Subcutaneous adipose tissue (tissue), 4 donors: ENCODE results near the gene MMP14. TPM values are rescaled to one million over a fixed set of nuclear protein-coding genes. Genes with fewer than 3 reads are reported as not detected.

ENCODE experiments used
- total RNA-seq, 4 donors: library from RNA; depleted of rRNA; stranded (reverse); fragments of >200 nt; gene quantifications; one replicate each; pipeline ENCODE4 v1.1.0, GENCODE V29; 2016
- TF ChIP-seq, protein P1 (sequence below): fragments of 450-650 bp; IDR thresholded peaks from one replicate; pipeline ENCODE4 v1.5.1; 2016; ENCODE audit warnings: low read depth, mild to moderate bottlenecking, control low read depth, antibody characterized with exemption, moderate library complexity

The MMP14 gene
- total RNA-seq, 4 donors from 2014 or later: 134 to 284 (median 217) TPM

GRCh38 chr14:22850944-22851764 is 14.8 kb downstream of the MMP14 start:
- TF ChIP-seq, protein P1, sequence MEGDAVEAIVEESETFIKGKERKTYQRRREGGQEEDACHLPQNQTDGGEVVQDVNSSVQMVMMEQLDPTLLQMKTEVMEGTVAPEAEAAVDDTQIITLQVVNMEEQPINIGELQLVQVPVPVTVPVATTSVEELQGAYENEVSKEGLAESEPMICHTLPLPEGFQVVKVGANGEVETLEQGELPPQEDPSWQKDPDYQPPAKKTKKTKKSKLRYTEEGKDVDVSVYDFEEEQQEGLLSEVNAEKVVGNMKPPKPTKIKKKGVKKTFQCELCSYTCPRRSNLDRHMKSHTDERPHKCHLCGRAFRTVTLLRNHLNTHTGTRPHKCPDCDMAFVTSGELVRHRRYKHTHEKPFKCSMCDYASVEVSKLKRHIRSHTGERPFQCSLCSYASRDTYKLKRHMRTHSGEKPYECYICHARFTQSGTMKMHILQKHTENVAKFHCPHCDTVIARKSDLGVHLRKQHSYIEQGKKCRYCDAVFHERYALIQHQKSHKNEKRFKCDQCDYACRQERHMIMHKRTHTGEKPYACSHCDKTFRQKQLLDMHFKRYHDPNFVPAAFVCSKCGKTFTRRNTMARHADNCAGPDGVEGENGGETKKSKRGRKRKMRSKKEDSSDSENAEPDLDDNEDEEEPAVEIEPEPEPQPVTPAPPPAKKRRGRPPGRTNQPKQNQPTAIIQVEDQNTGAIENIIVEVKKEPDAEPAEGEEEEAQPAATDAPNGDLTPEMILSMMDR: no peak

DNA sequence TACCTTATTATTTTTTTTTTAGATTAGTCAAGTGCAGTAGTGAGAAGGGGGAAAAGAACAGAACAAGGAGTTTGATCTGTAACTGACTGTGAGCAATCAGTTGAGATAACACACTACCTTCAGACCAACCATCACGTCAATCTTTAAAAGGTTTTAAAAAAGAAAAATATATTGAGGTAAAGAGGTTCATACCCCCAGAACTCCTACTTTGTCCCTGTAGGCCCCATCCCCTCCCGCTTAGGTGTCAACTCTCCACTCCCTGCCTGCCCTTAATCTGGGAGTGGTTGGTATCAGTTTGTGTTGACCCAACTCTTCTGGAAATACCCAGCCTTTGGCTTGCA is 16.2 kb downstream of the MMP14 start:
- TF ChIP-seq, protein P1: no peak

DNA sequence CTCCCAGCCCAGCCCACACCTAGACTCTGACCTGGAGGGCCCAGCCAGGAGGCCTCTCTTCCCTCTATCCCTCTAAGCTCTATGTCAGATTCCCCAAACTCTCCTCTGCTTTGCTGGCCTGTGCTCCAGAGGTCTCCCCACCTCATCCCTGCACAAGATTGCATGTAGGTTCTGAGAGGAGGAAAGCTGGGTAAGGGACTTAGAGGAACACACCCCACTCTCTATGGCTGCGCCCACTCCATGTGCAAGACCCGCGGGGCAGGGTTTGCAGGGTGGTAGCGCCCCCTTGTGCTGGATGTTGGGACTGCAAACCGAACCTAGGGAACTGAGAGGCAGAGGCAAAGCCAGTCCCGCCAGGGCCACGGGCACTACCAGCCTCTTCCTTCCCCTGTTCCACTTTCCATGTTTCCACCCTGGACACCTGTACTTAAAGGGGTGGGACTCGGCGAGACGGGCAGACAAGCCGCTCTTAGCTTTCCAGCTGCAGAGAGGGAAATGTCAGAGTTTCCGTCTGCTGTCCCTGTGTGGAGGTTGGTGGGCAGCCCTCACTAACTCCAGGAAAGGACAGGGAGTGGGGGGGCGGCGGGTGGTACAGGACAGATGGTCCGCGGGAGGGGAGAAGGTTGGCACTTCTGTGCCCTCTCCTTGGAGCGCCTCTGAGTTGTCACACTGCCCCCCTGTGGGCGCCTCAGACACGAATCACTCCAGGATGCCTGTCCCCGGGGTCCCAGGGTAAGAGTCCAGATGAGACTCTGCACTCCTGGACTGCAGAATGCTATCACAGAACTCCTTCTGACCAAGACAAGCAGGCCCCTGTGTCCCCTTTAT is 16.8 kb downstream of the MMP14 start:
- TF ChIP-seq, protein P1: no peak

DNA sequence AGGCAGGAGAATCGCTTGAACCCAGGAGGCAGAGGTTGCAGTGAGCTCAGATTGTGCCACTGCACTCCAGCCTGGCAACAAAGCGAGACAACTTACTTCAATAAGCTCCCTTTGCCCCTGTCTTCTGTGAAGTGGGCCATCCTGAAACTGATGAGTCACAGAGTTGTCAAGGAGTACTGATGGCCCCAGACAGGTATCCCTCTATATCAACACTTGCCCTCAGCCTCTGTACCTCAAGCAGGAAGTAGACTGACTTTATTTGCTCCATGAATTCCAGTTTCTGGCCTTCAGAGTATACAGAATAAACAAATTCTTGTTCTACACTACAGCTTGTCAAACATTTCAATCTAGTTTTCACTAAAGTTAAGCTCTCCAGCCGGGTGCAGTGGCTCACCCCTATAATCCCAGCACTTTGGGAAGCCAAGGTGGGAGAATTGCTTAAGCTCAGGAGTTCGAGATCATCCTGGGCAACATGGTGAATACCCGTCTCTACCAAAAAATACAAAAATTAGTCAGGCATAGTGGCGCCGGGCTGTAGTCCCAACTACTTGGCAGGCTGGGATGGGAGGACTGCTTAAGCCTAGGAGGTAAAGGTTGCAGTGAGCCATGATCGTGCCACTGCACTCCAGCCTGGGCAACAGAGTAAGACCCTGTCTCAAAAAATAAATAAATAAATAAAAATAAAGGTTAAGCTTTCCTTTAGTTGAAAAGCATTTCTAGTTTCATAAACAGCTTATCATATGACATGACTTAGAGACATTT is 18.8 kb downstream of the MMP14 start:
- TF ChIP-seq, protein P1: no peak

- TF ChIP-seq, protein P1: no peak
Measured at GRCh38 chr14:22856428-22856827, 20.0 kb downstream of the MMP14 start.

DNA sequence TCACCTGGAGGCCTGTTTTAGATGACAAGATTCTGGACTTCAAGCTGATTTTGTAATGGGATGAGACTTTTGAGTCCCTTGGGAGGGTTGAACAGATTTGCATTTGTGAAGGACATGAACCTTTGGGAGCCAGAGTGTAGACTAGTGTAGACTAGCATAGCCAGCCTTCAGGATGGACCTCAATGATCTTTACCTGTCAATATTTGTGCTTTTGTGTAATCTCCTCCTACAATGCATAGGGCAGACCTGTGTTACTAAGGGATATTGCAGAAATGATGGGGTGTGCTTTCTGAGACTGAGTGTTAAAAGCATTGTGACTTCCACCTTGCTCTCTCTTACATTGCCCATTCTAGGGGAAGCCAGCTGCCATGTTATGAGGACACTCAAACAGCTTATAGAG is 25.3 kb downstream of the MMP14 start:
- TF ChIP-seq, protein P1: no peak
